ENCODE data around the gene BRSK1. TPM values are rescaled to one million over a fixed set of nuclear protein-coding genes. Genes with fewer than 3 reads are reported as not detected.

Gene BRSK1
- total RNA-seq, 1 donor from 2014 or later = 24.1 TPM

DNA sequence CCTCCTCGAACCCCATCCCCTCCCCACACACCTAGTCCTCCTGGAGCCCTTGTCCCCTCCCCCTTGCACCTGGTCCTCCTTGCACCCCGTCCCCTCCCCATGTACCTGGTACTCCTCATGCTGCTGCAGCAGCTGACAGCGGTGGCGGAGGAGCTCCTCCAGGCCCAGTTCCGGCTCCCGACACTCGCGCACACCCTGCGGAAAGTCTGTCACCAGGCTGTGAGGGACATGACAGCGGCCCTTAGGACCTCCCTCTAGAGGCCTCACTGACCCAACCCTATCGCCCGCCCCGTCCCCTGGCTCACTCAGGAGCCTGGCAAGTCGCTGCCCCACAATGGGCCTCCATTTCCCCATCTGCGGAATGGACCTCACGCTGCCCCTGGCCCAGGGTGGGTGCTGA lies 18.6 kb upstream of the BRSK1 start:
- peaks cover 8% of the 10 kb centered on the region for H3K4me1 Mint-ChIP-seq
- H3K27ac Mint-ChIP-seq = no peak overlapping the region

DNA sequence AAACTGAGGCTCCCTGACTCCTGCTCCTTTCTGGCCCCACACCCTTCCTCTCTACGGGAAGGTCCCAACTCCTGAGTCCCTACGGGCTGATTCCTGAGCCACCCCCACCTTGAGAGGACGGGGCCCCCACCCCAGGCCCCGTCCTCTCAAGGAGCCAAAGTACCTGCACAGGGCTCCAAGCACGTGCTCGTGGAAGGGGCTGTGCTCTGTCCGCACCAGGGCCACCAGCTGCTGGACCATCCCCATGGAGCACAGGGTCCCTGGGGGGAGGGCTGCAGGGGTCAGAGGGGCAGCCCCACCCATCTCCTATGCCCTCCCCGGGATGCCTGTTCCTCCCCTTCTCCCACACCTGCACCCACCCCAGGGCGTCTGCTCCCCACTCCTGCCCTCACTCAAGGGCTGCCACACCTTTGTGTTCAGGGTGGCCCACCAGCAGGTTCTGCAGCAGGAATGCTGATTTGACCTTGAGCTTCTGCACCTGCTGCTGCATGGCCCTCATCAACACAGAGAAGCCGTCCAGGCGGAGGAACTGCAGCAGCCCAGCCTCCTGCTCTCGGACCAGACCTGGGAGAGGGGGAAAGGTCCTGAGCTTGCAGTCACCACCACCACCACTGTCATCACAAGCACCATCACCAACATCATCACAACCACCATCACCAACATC lies 17.9 kb upstream of the BRSK1 start:
- Histone ChIP-seq H3K79me2 (ENCODE audit: low read depth) (no peaks in the 10 kb centered on the region), H3K36me3 (no peaks in the 10 kb centered on the region), H4K20me1 (ENCODE audit: low read depth) (no peaks in the 10 kb centered on the region), H3K4me3 (no peak overlapping the region), H3K4me2 (no peak overlapping the region), H3F3A (ENCODE audit: low read depth) (peaks cover under 1% of the 10 kb centered on the region), H3K9ac (no peak overlapping the region), H3K4me1 (no peaks in the 10 kb centered on the region), H2AFZ (replicated peaks) (no peak overlapping the region), H3K27ac (no peak overlapping the region), H3K27me3 (no peaks in the 10 kb centered on the region), H3K9me3 (ENCODE audit: low read depth) (no peaks in the 10 kb centered on the region)
- Mint-ChIP-seq H3K4me3 (no peak overlapping the region), H3K27ac (no peak overlapping the region), H3K9me3 (peaks cover 11% of the 10 kb centered on the region), H3K27me3 (ENCODE audit: insufficient read depth, low read depth) (peaks cover 6% of the 10 kb centered on the region), H3K36me3 (peaks cover 22% of the 10 kb centered on the region), H3K4me1 (peaks cover 1% of the 10 kb centered on the region)
- TF ChIP-seq EZH2 (IDR thresholded peaks at IDR 0.05) (no peak), EZH2phosphoT487 (IDR thresholded peaks at IDR 0.05) (no peak)
- no peak for DNase-seq (ENCODE audit: low spot score)

More for the DNA sequence above, 18.6 kb upstream of the BRSK1 start:
- DNase-seq (ENCODE audit: low spot score) = no peak
- Histone ChIP-seq H3K4me2 (no peak overlapping the region), H3F3A (ENCODE audit: low read depth) (peaks cover 8% of the 10 kb centered on the region), H3K9me3 (ENCODE audit: low read depth) (no peaks in the 10 kb centered on the region), H3K4me1 (peaks cover 2% of the 10 kb centered on the region), H2AFZ (replicated peaks) (no peak overlapping the region), H3K9ac (no peak overlapping the region), H3K27ac (no peak overlapping the region), H3K27me3 (no peaks in the 10 kb centered on the region), H4K20me1 (ENCODE audit: low read depth) (no peaks in the 10 kb centered on the region), H3K36me3 (no peaks in the 10 kb centered on the region), H3K4me3 (no peak overlapping the region), H3K79me2 (ENCODE audit: low read depth) (no peaks in the 10 kb centered on the region)
- TF ChIP-seq EZH2phosphoT487 (IDR thresholded peaks at IDR 0.05) (no peak), EZH2 (IDR thresholded peaks at IDR 0.05) (no peak)
- TF ChIP-seq, protein P1, sequence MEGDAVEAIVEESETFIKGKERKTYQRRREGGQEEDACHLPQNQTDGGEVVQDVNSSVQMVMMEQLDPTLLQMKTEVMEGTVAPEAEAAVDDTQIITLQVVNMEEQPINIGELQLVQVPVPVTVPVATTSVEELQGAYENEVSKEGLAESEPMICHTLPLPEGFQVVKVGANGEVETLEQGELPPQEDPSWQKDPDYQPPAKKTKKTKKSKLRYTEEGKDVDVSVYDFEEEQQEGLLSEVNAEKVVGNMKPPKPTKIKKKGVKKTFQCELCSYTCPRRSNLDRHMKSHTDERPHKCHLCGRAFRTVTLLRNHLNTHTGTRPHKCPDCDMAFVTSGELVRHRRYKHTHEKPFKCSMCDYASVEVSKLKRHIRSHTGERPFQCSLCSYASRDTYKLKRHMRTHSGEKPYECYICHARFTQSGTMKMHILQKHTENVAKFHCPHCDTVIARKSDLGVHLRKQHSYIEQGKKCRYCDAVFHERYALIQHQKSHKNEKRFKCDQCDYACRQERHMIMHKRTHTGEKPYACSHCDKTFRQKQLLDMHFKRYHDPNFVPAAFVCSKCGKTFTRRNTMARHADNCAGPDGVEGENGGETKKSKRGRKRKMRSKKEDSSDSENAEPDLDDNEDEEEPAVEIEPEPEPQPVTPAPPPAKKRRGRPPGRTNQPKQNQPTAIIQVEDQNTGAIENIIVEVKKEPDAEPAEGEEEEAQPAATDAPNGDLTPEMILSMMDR (IDR thresholded peaks at IDR 0.05) = no peak
- Mint-ChIP-seq H3K4me3 (no peak overlapping the region), H3K9me3 (peaks cover 11% of the 10 kb centered on the region), H3K36me3 (peaks cover 19% of the 10 kb centered on the region), H3K27me3 (ENCODE audit: insufficient read depth, low read depth) (peaks cover 8% of the 10 kb centered on the region)

DNA sequence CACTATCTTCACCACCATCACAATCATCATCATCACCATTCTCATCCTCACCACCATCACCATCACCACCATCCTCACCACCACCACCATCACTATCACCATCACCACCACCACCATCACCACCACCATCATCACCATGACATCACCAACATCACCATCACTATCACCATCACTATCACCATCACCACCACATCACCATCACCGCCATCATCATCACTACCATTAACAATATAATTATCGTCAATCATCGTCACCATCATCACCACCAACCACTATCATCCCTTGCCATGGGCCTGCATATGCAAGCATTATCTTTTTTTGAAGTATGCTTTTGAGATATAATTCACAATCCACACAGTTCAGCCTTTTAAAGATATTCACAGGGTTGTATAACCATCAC lies 17.4 kb upstream of the BRSK1 start:
- Histone ChIP-seq H3K4me3 (no peak overlapping the region), H3K27me3 (no peaks in the 10 kb centered on the region), H3K27ac (no peak overlapping the region), H3F3A (ENCODE audit: low read depth) (no peaks in the 10 kb centered on the region), H3K79me2 (ENCODE audit: low read depth) (no peaks in the 10 kb centered on the region), H2AFZ (replicated peaks) (no peak overlapping the region), H3K4me2 (no peak overlapping the region), H3K4me1 (no peaks in the 10 kb centered on the region), H3K9me3 (ENCODE audit: low read depth) (no peaks in the 10 kb centered on the region), H3K36me3 (no peaks in the 10 kb centered on the region), H4K20me1 (ENCODE audit: low read depth) (no peaks in the 10 kb centered on the region), H3K9ac (no peak overlapping the region)
- H3K27ac Mint-ChIP-seq = no peak overlapping the region
- no peaks in the 10 kb centered on the region for H3K4me1 Mint-ChIP-seq
- no peak overlapping the region for H3K4me3 Mint-ChIP-seq
- DNase-seq (ENCODE audit: low spot score) = no peak
- H3K27me3 Mint-ChIP-seq (ENCODE audit: insufficient read depth, low read depth) = peaks cover 6% of the 10 kb centered on the region
- no peak for TF ChIP-seq EZH2 (IDR thresholded peaks at IDR 0.05)
- TF ChIP-seq, protein P1 (IDR thresholded peaks at IDR 0.05) = no peak
- no peak for TF ChIP-seq EZH2phosphoT487 (IDR thresholded peaks at IDR 0.05)
- H3K9me3 Mint-ChIP-seq = peaks cover 11% of the 10 kb centered on the region
- H3K36me3 Mint-ChIP-seq = peaks cover 25% of the 10 kb centered on the region

DNA sequence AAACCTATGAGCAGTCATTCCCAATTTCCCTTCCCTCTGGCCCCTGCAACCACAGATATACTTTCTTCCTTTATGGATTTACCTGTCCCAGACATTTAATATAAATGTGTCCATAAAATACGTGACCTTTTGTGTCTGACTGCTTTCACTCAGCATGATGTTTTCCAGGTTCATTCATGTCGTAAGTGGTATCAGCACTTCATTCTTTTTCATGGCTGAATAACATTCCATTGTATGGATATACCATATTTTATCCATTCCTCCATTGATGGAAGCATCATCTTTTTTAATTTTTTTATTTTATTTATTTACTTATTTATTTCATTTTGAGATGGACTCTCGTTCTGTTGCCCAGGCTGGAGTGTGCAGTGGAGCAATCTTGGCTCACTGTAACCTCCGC lies 17.0 kb upstream of the BRSK1 start:
- Mint-ChIP-seq H3K36me3 (peaks cover 25% of the 10 kb centered on the region), H3K4me3 (no peak overlapping the region), H3K4me1 (no peaks in the 10 kb centered on the region), H3K27me3 (ENCODE audit: insufficient read depth, low read depth) (peaks cover 6% of the 10 kb centered on the region), H3K27ac (no peak overlapping the region), H3K9me3 (peaks cover 11% of the 10 kb centered on the region)
- Histone ChIP-seq H3K9ac (no peak overlapping the region), H3K4me1 (no peaks in the 10 kb centered on the region), H3K79me2 (ENCODE audit: low read depth) (no peaks in the 10 kb centered on the region), H4K20me1 (ENCODE audit: low read depth) (no peaks in the 10 kb centered on the region), H3K27me3 (no peaks in the 10 kb centered on the region), H3K36me3 (no peaks in the 10 kb centered on the region), H3K4me3 (no peak overlapping the region), H2AFZ (replicated peaks) (no peak overlapping the region), H3K9me3 (ENCODE audit: low read depth) (no peaks in the 10 kb centered on the region), H3F3A (ENCODE audit: low read depth) (no peaks in the 10 kb centered on the region), H3K4me2 (no peak overlapping the region), H3K27ac (no peak overlapping the region)
- no peak for DNase-seq (ENCODE audit: low spot score)
- no peak for TF ChIP-seq EZH2phosphoT487 (IDR thresholded peaks at IDR 0.05)
- TF ChIP-seq, protein P1 (IDR thresholded peaks at IDR 0.05) = no peak
- TF ChIP-seq EZH2 (IDR thresholded peaks at IDR 0.05) = no peak

All from neural progenitor cell (in vitro differentiated cells).